BE2C (cell line): ENCODE data around the gene EHD2.

Experiments used
- DNase-seq: peaks from one replicate; pipeline ENCODE4 v3.0.0-alpha.2; 2020
- H3K27me3 ChIP-seq: fragments of 250-450 bp; sonication (Bioruptor Pico); 2 replicates; pipeline ENCODE4 v1.5.1; 2020; ENCODE audit warnings: mild to moderate bottlenecking
- H3K36me3 ChIP-seq: fragments of 250-450 bp; sonication (Bioruptor Pico); 2 replicates; pipeline ENCODE4 v1.5.1; 2020; ENCODE audit warnings: mild to moderate bottlenecking
- H3K4me1 ChIP-seq: fragments of 250-450 bp; sonication (Bioruptor Pico); 2 replicates; pipeline ENCODE4 v1.5.1; 2020
- H3K4me3 ChIP-seq: 2 replicates; pipeline ENCODE4 v1.5.1; 2011; ENCODE audit warnings: low read depth, low read length
- H3K9me3 ChIP-seq: fragments of 250-450 bp; sonication (Bioruptor Pico); 2 replicates; pipeline ENCODE4 v1.5.1; 2020
- CTCF ChIP-seq: IDR thresholded peaks from 2 replicates; pipeline ENCODE4 v1.5.1; 2012; ENCODE audit warnings: mild to moderate bottlenecking, low read depth, low read length

The EHD2 gene

DNA sequence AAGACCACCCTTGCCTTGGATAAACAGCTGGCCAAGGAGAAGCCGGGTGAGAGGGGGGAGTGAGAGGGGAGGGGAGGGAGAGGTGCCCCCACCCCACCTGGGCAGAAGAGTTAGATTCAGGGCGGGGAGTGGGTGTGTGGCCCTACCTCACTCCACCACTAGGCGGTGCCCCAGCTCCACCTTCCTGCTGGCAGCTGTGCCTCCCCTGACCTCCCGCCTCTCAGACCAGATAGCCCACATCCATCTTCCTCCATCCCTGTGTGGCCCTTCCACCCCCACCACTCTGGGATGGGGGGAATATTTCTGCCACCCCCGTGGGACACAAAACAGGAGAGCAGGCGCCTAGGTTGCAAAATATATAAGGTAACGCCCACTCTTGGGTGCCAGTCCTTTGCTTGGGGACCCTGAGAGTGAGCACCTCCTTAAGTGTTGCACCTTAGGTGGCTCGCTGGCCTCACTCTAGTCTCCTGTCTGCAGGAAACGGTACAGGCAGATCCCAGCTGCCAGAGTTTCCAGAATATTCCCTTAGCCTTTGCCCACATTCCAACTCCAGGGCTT lies 13.8 kb upstream of the EHD2 start:
- H3K4me1 ChIP-seq: no peaks in the 10 kb centered on the region
- DNase-seq: peak; percentile 80
- no peak overlapping the region for H3K4me3 ChIP-seq
- no peaks in the 10 kb centered on the region for H3K9me3 ChIP-seq
- H3K27me3 ChIP-seq: no peaks in the 10 kb centered on the region
- peak; percentile 87 for TF ChIP-seq CTCF
- H3K36me3 ChIP-seq: peaks cover 11% of the 10 kb centered on the region; the same call in 1 of the 2 replicates

- DNase-seq: no peak
- Histone ChIP-seq H3K36me3 (peaks cover 11% of the 10 kb centered on the region; the same call in 1 of the 2 replicates), H3K4me1 (no peaks in the 10 kb centered on the region), H3K9me3 (no peaks in the 10 kb centered on the region), H3K27me3 (no peaks in the 10 kb centered on the region), H3K4me3 (no peak overlapping the region)
- TF ChIP-seq CTCF: no peak
Observed at GRCh38 chr19:47700934-47701716, 12.1 kb upstream of the EHD2 start.

DNA sequence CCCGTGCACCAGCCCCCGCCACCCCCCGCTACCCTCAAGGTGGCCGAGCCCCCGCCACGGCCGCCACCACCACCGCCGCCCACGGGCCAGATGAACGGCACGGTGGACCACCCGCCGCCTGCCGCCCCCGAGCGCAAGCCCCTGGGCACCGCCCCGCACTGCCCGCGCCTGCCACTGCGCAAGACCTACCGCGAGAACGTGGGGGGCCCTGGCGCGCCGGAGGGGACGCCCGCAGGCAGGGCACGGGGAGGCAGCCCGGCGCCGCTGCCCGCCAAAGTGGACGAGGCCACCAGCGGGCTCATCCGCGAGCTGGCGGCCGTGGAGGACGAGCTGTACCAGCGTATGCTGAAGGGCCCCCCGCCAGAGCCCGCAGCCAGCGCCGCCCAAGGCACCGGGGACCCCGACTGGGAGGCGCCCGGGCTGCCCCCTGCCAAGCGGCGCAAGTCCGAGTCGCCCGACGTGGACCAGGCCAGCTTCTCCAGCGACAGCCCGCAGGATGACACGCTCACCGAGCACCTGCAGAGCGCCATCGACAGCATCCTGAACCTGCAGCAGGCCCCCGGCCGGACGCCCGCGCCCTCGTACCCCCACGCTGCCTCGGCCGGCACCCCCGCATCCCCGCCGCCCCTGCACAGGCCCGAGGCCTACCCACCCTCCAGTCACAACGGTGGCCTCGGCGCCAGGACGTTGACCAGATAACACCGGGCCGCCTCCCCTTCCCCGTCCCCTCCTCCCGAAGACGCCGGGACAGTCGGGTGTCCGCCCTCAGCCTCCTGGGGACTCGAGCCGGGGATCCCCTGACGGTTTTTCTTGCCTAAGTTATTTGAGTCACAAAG lies 11.3 kb upstream of the EHD2 start:
- no peak for DNase-seq
- Histone ChIP-seq H3K36me3 (peaks cover 11% of the 10 kb centered on the region; the same call in 1 of the 2 replicates), H3K4me3 (no peak overlapping the region), H3K4me1 (no peaks in the 10 kb centered on the region), H3K27me3 (no peaks in the 10 kb centered on the region), H3K9me3 (no peaks in the 10 kb centered on the region)
- TF ChIP-seq CTCF: no peak

- no peak overlapping the region for H3K4me3 ChIP-seq
- no peak for TF ChIP-seq CTCF
- no peaks in the 10 kb centered on the region for H3K4me1 ChIP-seq
Observed at GRCh38 chr19:47702671-47703070, 10.6 kb upstream of the EHD2 start.

GRCh38 chr19:47703301-47703700 lies 9.9 kb upstream of the EHD2 start:
- Histone ChIP-seq H3K27me3 (no peaks in the 10 kb centered on the region), H3K9me3 (no peaks in the 10 kb centered on the region), H3K36me3 (peaks cover 11% of the 10 kb centered on the region; the same call in 1 of the 2 replicates), H3K4me3 (no peak overlapping the region), H3K4me1 (no peaks in the 10 kb centered on the region)
- no peak for DNase-seq
- TF ChIP-seq CTCF: no peak

More at GRCh38 chr19:47702671-47703070, 10.6 kb upstream of the EHD2 start:
- Histone ChIP-seq H3K9me3 (no peaks in the 10 kb centered on the region), H3K27me3 (no peaks in the 10 kb centered on the region), H3K36me3 (peaks cover 11% of the 10 kb centered on the region; the same call in 1 of the 2 replicates)
- DNase-seq: no peak
